ENCODE results near the gene SYCP2. TPM values are rescaled to one million over a fixed set of nuclear protein-coding genes. Genes with fewer than 3 reads are reported as not detected.

Gene SYCP2
- total and polyA plus RNA-seq, 2 experiments from 2014 or later, result 0.22 to 0.24 TPM

DNA sequence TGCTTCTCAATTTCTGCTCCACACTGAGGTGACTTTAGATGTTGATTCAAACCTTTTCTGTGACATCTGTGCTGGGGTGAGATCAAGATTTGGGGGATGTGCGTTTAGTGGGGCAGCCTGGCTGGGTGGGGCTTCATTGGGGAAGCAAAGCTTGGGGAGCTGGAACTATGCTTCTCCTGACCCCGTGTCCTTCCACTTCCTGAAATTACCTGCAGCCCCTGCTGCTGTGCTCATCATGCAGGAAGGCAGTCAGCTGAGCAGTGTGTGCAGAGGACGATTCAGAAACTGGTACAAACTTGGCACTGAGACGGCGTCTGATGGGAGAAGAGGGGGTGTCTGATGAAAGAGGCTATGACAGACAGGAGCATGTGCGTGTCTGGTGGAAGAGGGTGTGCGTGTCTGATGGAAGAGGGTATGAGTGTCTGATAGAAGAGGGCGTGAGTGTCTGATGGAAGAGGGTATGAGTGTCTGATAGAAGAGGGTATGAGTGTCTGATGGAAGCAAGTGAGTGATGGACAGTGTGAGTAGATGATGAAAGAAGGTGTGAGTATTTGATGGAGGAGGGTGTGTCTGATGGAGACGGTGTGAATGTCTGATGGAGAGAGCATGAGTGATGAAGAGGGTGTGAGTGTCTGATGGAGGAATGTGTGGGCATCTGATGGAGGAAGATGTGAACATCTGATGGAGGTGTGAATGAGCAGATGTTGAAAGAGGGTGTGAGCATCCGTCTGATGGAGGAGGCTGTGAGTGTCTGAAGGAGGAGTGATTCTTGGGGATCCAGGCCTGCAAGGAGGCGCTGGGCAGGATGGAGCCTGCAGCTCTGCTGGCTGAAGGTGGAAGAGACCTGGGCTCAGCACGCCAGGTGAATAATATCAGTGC, 103.4 kb downstream of the SYCP2 start:
- Histone ChIP-seq H2AFZ (no peak overlapping the region), H3K4me2 (ENCODE audit: unreplicated experiment) (no peak overlapping the region), H3F3A (ENCODE audit: insufficient read depth) (no peaks in the 10 kb centered on the region), H3K27ac (no peak overlapping the region), H3K9me2 (ENCODE audit: insufficient read depth) (no peaks in the 10 kb centered on the region), H3K9me3 (ENCODE audit: low read depth) (no peaks in the 10 kb centered on the region), H3K36me3 (ENCODE audit: low read depth) (no peaks in the 10 kb centered on the region), H3K4me3 (no peak overlapping the region), H3K9ac (no peak overlapping the region), H3K27me3 (replicated peaks; ENCODE audit: insufficient read depth) (peaks cover 5% of the 10 kb centered on the region), H3K79me2 (ENCODE audit: insufficient read depth) (no peaks in the 10 kb centered on the region), H4K20me1 (ENCODE audit: insufficient read depth) (no peaks in the 10 kb centered on the region), H3K4me1 (ENCODE audit: insufficient read depth) (no peaks in the 10 kb centered on the region; the same call in 1 of the 2 replicates)
- in situ Hi-C loops (cut with MboI), result no loop called here
- TF ChIP-seq EZH2 (IDR thresholded peaks at IDR 0.05; ENCODE audit: insufficient read depth, poor library complexity, severe bottlenecking) (no peak), EZH2phosphoT487 (IDR thresholded peaks at IDR 0.05; ENCODE audit: insufficient read depth, low read depth) (no peak)
- WGBS, 2 experiments (ENCODE audit: low coverage in 1 of 2, low lambda C conversion rate in 2 of 2, missing lambda C conversion rate in 2 of 2), result 55 to 59% methylated on average over 12 of the region's 12 CpGs
- DNase-seq, result no peak

DNA sequence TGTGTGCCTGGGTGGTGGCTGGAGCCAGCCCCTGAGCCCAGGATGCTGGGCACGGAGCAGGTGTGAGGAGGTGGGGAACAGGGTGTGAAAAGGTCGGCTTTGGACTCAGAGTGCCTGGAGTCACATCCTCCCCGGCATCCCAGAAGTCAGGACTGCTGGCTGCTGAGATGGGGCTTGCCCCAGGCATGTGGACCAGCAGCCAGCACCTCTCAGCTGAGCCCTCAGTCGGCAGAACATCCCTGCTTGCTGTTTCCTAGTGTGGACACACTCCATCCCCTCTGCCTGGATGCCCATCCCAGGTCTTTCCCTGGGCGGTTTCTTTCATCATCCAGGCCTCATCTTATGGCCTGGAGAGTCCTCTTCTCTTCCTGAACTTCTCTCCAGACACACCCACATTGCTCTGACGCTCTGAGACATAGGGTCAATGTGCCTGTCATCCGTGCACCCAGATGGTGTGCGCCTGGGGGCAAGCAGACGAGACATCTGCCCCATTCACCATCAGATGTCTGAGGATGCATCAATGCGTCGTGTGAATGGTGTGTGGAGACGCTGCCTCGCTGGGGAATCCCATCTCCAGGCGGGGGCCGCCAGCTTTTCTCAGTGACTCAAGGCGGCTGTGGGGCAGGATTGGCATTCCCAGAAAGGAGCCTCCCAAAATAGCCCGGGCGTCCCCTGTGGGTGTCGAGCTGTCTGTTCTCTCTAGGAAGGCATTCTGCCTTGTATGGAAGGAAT, 104.2 kb downstream of the SYCP2 start:
- Histone ChIP-seq H3K9me2 (ENCODE audit: insufficient read depth) (no peaks in the 10 kb centered on the region), H3K4me1 (ENCODE audit: insufficient read depth) (no peaks in the 10 kb centered on the region), H3F3A (ENCODE audit: insufficient read depth) (no peaks in the 10 kb centered on the region), H3K27ac (no peak overlapping the region), H3K9ac (no peak overlapping the region), H4K20me1 (ENCODE audit: insufficient read depth) (no peaks in the 10 kb centered on the region), H3K79me2 (ENCODE audit: insufficient read depth) (no peaks in the 10 kb centered on the region), H3K4me2 (ENCODE audit: unreplicated experiment) (no peak overlapping the region), H3K4me3 (no peak overlapping the region), H3K9me3 (ENCODE audit: low read depth) (no peaks in the 10 kb centered on the region), H3K36me3 (ENCODE audit: low read depth) (no peaks in the 10 kb centered on the region), H2AFZ (no peak overlapping the region), H3K27me3 (replicated peaks; ENCODE audit: insufficient read depth) (peaks cover 5% of the 10 kb centered on the region)
- in situ Hi-C loops (cut with MboI), result no loop called here
- WGBS, 2 experiments (ENCODE audit: low coverage in 1 of 2, low lambda C conversion rate in 2 of 2, missing lambda C conversion rate in 2 of 2), result 57 to 61% methylated on average over 19 of the region's 19 CpGs
- no peak for DNase-seq
- TF ChIP-seq EZH2phosphoT487 (IDR thresholded peaks at IDR 0.05; ENCODE audit: insufficient read depth, low read depth) (no peak), EZH2 (IDR thresholded peaks at IDR 0.05; ENCODE audit: insufficient read depth, poor library complexity, severe bottlenecking) (no peak)

DNA sequence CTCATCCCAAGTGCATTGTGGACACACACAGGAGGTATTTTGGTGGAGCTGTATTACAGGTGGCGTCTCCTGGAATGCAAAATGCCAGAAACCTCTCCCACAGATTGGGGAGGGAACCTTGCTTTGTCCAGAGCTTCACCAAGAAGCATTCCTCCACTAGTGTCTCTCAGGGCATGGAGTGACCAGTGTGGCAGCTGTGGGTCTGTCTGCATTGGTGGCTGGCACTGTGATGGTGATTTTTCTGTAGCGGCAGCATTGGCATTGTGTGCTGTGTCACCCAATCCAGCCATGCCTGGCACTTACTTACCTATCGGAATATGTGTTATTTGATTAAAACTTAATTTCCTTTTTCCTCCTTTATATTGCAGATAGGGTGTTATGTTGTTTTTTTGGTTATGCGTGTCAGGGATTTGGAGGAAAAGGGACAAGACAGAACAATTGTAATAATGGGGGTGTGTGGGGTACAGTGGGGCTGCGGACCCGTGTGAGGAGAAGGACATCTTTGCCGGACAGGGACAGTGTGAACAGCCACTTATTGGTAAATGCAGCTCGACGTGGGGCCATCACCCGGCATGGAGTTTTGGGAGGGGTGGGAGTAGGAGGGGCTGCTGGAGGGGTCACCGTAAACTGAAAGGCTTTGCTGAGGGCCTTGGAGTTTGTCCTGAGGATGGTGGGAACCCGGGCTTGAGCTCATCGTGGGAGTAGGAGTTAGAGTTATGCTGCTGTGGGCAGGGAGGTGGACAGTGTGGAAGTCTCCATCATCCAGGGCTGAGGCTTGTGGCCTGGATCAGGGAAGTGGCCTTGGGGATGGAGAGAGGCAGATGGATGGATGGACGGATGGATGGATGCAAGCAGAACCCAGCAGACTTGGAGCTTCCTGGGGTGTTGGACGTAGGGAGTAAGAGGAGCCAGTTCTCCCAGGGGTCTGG, 105.0 kb downstream of the SYCP2 start:
- 58 to 64% methylated on average over 14 to 15 of the region's 15 CpGs for WGBS, 2 experiments (ENCODE audit: low coverage in 1 of 2, low lambda C conversion rate in 2 of 2, missing lambda C conversion rate in 2 of 2)
- Histone ChIP-seq H3K27ac (no peak overlapping the region), H3F3A (ENCODE audit: insufficient read depth) (no peaks in the 10 kb centered on the region), H3K9ac (no peak overlapping the region), H3K4me2 (ENCODE audit: unreplicated experiment) (no peak overlapping the region), H3K27me3 (replicated peaks; ENCODE audit: insufficient read depth) (peaks cover under 1% of the 10 kb centered on the region; the same call in 1 of the 2 replicates), H3K9me3 (ENCODE audit: low read depth) (no peaks in the 10 kb centered on the region), H3K4me3 (no peak overlapping the region), H3K79me2 (ENCODE audit: insufficient read depth) (no peaks in the 10 kb centered on the region), H3K9me2 (ENCODE audit: insufficient read depth) (no peaks in the 10 kb centered on the region), H3K4me1 (ENCODE audit: insufficient read depth) (no peaks in the 10 kb centered on the region), H2AFZ (no peak overlapping the region), H4K20me1 (ENCODE audit: insufficient read depth) (no peaks in the 10 kb centered on the region), H3K36me3 (ENCODE audit: low read depth) (no peaks in the 10 kb centered on the region)
- in situ Hi-C loops (cut with MboI), result no loop called here
- TF ChIP-seq EZH2 (IDR thresholded peaks at IDR 0.05; ENCODE audit: insufficient read depth, poor library complexity, severe bottlenecking) (no peak), EZH2phosphoT487 (IDR thresholded peaks at IDR 0.05; ENCODE audit: insufficient read depth, low read depth) (no peak)
- no peak for DNase-seq
